GM12873 (cell line): Measurements from ENCODE around the gene PLXNA3.

Experiments
- TF ChIP-seq, protein P1 (sequence below): IDR thresholded peaks from 2 replicates; pipeline ENCODE4 v1.5.1; 2012; ENCODE audit warnings: low read depth, mild to moderate bottlenecking, moderate library complexity, low read length, control low read depth; ENCODE audit not compliant: insufficient read depth; ENCODE audit errors: missing control alignments

The PLXNA3 gene

DNA sequence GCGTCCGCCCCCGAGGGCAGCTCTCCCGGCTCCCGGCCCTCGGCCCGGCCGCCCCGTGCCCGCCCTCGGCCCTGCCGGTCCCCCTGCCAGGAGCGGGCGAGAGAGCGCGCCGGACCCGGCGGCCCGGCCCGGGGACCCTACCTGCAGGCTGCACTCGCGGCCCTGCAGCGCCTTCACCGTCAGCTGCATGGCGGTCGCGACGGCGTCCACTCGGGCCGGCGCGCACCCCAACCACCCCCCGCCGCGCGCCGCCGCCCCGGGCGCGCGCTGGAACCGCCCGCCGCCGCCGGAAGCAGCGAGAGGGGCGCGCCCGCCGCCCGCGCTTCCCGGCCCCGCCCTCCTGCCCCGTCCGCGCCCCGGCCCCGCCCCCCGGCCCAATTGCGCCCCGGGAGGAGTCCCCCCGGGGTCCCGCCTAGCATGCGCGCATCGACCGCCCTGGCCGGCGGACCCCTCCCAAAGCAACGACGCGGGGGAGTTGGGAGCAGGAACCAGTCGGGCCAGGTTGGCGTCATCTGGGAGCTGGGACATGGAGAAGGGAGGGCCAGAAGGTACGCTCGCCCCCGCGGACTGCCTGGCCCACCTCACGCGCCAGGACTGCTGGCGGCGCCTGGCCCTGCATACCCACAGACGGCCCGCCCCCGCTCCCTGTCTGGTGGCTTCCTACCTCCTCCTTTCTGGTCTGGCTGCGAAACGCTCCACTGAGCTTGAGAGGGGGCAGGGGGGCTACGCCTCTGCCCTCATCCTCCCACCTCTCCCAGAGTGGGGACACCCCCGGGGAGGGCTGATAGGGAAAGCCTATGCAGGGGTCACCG is 28.5 kb downstream of the PLXNA3 start, which contains the start of gene UBL4A:
UBL4A (minus strand) TSS at position 220 of the 812 bp plus-strand sequence; CDS start at position 189, 31 bp downstream.
- TF ChIP-seq, protein P1, sequence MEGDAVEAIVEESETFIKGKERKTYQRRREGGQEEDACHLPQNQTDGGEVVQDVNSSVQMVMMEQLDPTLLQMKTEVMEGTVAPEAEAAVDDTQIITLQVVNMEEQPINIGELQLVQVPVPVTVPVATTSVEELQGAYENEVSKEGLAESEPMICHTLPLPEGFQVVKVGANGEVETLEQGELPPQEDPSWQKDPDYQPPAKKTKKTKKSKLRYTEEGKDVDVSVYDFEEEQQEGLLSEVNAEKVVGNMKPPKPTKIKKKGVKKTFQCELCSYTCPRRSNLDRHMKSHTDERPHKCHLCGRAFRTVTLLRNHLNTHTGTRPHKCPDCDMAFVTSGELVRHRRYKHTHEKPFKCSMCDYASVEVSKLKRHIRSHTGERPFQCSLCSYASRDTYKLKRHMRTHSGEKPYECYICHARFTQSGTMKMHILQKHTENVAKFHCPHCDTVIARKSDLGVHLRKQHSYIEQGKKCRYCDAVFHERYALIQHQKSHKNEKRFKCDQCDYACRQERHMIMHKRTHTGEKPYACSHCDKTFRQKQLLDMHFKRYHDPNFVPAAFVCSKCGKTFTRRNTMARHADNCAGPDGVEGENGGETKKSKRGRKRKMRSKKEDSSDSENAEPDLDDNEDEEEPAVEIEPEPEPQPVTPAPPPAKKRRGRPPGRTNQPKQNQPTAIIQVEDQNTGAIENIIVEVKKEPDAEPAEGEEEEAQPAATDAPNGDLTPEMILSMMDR = no peak

DNA sequence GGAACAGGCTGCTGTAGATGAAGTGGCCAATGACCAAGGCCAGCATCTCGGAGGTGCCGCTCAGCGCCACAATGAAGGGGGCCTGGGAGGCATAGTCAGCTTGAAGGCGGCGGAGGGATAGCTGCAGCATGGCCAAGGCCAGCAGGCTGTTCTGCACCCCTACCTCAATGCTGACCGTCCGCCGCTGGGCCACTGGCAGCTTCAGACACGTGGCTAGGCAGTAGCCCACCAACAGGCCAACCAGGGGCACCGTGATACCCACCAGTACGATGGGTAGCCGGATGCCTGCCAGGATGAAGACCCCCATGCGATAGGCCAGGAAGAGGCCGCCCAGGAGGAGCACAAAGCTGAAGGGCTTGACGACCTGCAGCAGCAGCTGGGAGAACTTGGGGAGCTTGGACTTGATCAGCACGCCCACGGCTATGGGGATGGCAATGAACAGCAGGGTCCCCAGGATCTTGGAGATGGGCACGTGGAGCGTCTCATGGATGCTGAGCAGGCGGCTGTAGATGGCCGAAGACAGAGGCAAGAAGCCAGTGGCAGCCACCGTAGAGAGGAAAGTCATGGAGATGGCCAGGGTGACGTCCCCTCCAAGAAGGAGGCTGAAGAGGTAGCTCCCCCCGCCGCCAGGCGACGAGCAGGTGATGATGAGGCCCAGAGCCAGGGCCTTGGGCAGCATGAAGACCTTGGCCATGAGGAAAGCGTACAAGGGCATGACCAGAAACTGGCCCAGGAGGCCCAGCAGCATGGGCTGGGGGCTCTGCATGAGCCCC is 29.6 kb downstream of the PLXNA3 start:
- TF ChIP-seq, protein P1 = no peak

DNA sequence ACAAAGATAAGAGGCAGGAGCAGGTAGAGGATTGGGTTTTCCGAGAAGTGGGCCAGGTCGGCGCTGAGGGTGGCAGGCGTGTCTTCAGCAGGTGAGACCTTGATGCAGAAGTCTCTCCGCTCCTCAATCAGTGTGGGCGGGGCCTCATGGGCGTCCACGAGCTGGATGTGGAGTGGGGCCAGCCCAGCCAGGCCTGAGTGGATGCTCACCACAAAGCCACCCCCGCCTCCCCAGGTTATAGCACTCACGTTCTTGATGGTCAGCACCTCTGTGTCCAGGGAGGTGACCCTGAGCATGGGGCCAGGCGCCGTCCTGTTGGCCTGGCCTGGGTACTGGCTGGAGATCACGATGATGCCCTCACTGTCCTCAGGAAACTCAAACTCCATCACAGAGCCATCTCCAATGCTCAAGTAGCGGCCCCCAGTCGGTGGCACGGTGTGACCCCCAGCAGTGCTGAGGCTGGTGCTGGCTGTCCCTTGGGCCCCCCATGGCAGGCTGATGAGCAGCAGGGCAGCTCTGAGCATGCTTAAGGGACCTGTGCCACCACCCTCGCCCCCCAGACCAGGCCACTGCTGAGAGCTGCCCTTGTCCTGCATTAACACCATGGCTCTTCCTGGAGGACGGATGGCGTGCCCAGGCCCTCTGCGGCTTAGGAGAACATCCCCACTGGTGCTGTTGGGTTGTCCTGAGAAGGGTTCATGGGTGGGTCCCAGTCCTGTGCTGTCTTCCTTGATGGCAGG is 30.4 kb downstream of the PLXNA3 start:
- TF ChIP-seq, protein P1 = no peak

DNA sequence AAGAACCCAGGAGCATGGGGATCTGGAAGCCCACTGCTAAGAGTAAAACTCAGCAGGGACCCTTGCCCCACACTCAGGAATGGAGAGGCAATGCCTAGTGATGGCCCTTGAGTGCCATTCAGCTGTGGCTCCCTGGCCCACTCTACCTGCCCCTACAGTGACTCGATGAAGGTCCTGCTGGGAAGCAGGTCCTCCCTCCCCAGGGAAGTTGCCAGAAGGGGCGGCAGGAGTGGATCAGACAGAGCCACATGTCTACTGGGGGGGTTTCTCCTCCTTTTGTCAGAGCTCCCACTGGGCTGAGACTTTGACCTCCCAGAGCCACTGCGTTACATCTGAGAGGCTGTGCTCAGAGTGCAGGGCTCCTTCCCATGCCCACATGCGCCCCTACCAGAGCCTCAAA is 31.1 kb downstream of the PLXNA3 start:
- TF ChIP-seq, protein P1 = no peak

DNA sequence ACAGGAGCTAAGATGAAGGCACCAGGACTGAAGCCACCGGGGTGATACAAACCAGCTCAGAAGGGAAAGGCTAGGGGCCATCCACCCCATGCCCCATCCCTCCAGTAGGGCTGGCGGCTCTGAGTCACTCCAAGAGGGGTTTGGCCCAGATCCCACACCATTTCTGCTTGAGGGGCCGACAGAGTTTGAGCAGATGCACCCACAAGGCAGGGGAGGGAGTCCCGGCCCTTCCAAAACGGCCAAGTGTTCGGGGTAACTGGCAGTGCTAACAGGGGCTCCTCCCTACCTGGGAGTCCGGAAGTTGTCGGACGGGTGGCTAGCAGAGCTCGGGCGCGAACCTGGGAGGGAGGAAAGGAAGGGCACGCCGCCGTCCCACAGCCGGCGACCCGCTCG is 31.9 kb downstream of the PLXNA3 start:
- TF ChIP-seq, protein P1 = no peak

DNA sequence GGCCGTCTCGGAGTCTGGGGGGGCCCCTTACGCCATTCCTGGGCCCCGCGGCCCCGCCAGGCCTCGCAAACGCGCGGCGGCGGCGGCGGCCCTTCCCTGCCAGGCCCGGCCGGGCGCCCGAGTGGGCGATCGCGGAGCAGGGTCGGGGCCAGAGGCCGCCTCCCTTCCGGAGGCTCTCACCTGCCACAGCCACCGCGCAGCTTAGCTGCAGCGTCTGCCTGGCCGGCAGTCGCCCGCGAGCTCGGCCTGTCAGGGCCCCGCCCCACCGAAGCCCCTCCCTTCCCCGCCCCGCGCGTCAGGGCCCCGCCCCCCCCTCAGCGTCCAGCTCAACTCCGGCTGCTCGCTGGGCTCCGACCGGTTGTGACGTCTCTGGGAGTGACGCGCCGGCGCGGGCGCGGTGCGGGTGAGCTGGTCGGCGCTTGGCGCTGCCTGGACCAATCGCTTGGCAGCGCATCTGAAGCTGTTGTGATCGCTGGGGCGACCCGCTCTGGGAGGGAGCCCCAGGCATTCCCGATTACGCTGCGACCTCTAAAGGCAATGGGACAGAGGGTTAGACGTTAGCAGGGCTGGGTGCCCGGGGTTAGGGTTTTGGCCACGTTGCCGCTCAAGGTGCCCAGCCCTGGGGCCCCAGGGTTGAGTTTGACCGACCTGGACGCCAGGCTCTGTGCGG is 32.5 kb downstream of the PLXNA3 start, which contains the start of gene SLC10A3:
SLC10A3 (minus strand) TSS at position 216 of the 670 bp plus-strand sequence. CDS start 1,689 bp downstream, outside the sequence.
- TF ChIP-seq, protein P1 = no peak

DNA sequence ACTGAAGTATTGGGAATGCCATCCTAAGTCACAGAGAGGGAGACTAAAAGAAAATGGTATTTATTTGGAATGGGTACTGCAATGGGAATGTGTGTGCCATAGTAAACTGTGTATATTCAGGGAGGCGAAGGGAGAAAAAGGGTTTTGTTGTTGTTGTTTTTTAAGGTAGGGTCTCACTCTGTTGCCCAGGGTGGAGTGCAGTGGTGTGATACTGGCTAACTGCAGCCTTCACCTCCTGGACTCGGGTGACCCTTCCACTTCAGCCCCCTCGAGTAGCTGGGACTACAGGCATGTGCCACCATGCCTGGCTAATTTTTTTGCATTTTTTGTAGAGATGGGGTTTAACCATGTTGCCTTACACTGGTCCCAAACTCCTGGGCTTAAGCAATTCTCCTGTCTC is 36.6 kb downstream of the PLXNA3 start:
- TF ChIP-seq, protein P1 = no peak
